ENCODE data around the gene PRKCB. TPM values are rescaled to one million over a fixed set of nuclear protein-coding genes. Genes with fewer than 3 reads are reported as not detected.

Gene PRKCB
- total RNA-seq, 1 experiment from 2014 or later, result 0.89 TPM

GRCh38 chr16:24044467-24044866 is 208.7 kb downstream of the PRKCB start:
- ATAC-seq (no peak), DNase-seq (ENCODE audit: low read depth, low spot score) (no peak)
- Histone ChIP-seq H3K9ac (ENCODE audit: low read length) (no peak overlapping the region), H3K4me2 (ENCODE audit: low read length) (no peak overlapping the region), H3K9me3 (ENCODE audit: control insufficient read depth in 1 of 2, insufficient read depth in 1 of 2, low read depth in 1 of 2, low read length in 2 of 2) (no peaks in the 10 kb centered on the region), H3K79me2 (ENCODE audit: insufficient read depth, low read length) (no peaks in the 10 kb centered on the region), H2AFZ (ENCODE audit: low read depth, low read length, poor library complexity, severe bottlenecking) (no peak overlapping the region), H3K4me3 (replicated peaks in 1 of 2; ENCODE audit: low read depth in 1 of 2, low read length in 2 of 2) (no peak overlapping the region), H3K36me3 (ENCODE audit: control insufficient read depth in 1 of 2, insufficient read depth in 2 of 2, low read length in 2 of 2) (no peaks in the 10 kb centered on the region), H3K4me1 (ENCODE audit: control insufficient read depth in 1 of 2, insufficient read depth in 2 of 2, low read length in 2 of 2) (no peaks in the 10 kb centered on the region), H3K9me2 (ENCODE audit: insufficient read depth) (no peaks in the 10 kb centered on the region), H3K27me3 (ENCODE audit: insufficient read depth, low read length) (peaks cover 7% of the 10 kb centered on the region; the same call in 1 of the 2 replicates), H3K27ac (ENCODE audit: low read depth, low read length) (no peak overlapping the region), H4K20me1 (ENCODE audit: insufficient read depth) (no peaks in the 10 kb centered on the region)
- ChIA-PET POLR2A (no interaction called here), CTCF (interaction anchor here (0.9 to 7.7 kb wide), 6 partner anchors 11 to 460 kb away, joined by 3 to 101 read pairs (median 8); no protein-coding TSS in a partner anchor), RAD21 (ENCODE audit: low non-redundant PET in 1 of 2, low total read pairs in 2 of 2, uncharacterized antibody in 2 of 2, unreplicated experiment in 2 of 2) (interaction anchor here in 1 of 2 experiments (2.3 kb wide), 1 partner anchor 460 kb away, joined by 12 read pairs; no protein-coding TSS in a partner anchor)
- TF ChIP-seq SP1 (IDR thresholded peaks at IDR 0.05; ENCODE audit: low read depth), result no peak
- no peak for TF ChIP-seq ATF3 (IDR thresholded peaks at IDR 0.05)
- TF ChIP-seq RAD21 (IDR thresholded peaks at IDR 0.05; ENCODE audit: low read depth), result no peak
- TF ChIP-seq SRF (IDR thresholded peaks at IDR 0.05; ENCODE audit: low read depth), result no peak
- TF ChIP-seq CBX3 (IDR thresholded peaks at IDR 0.05; ENCODE audit: low read depth), result no peak
- intact Hi-C loops (cut with micrococcal nuclease), result loop anchor here (5.0 kb wide), 1 partner anchor 363 kb away; no protein-coding TSS in a partner anchor
- BruUV-seq (replicated peaks), result no TSS peak

- ATAC-seq (peak; percentile 71), DNase-seq (ENCODE audit: low read depth, low spot score) (no peak)
- H3K79me2 ChIP-seq (ENCODE audit: insufficient read depth, low read length), result no peaks in the 10 kb centered on the region
- no peaks in the 10 kb centered on the region for H3K9me3 ChIP-seq (ENCODE audit: control insufficient read depth in 1 of 2, insufficient read depth in 1 of 2, low read depth in 1 of 2, low read length in 2 of 2)
- no peaks in the 10 kb centered on the region for H3K4me1 ChIP-seq (ENCODE audit: control insufficient read depth in 1 of 2, insufficient read depth in 2 of 2, low read length in 2 of 2)
- no peak overlapping the region for H3K4me2 ChIP-seq (ENCODE audit: low read length)
- no peak overlapping the region for H2AFZ ChIP-seq (ENCODE audit: low read depth, low read length, poor library complexity, severe bottlenecking)
- H3K9me2 ChIP-seq (ENCODE audit: insufficient read depth), result no peaks in the 10 kb centered on the region
- no peak overlapping the region for H3K27ac ChIP-seq (ENCODE audit: low read depth, low read length)
- H3K27me3 ChIP-seq (ENCODE audit: insufficient read depth, low read length), result peaks cover 16% of the 10 kb centered on the region; the same call in 1 of the 2 replicates
- ChIA-PET POLR2A (interaction anchor here (1.5 kb wide), 1 partner anchor 459 kb away, joined by 4 read pairs; no protein-coding TSS in a partner anchor), RAD21 (ENCODE audit: low non-redundant PET in 1 of 2, low total read pairs in 2 of 2, uncharacterized antibody in 2 of 2, unreplicated experiment in 2 of 2) (interaction anchor here (0.6 to 2.3 kb wide), 5 partner anchors 207 to 459 kb away, joined by 4 to 15 read pairs (median 5); no protein-coding TSS in a partner anchor), CTCF (interaction anchor here (0.6 to 7.7 kb wide), 9 partner anchors 9 to 488 kb away, joined by 3 to 101 read pairs (median 4); no protein-coding TSS in a partner anchor)
- no peaks in the 10 kb centered on the region for H3K36me3 ChIP-seq (ENCODE audit: control insufficient read depth in 1 of 2, insufficient read depth in 2 of 2, low read length in 2 of 2)
- H3K9ac ChIP-seq (ENCODE audit: low read length), result no peak overlapping the region
- peak; percentile 24 to 53 (median 45); a peak in 4 of 6 replicates for TF ChIP-seq CTCF (IDR thresholded peaks at IDR 0.05 in 2 of 3, conservative IDR thresholded peaks at IDR 0.05 in 1 of 3; ENCODE audit: borderline replicate concordance in 1 of 3, insufficient read depth in 1 of 3, low read depth in 2 of 3, low read length in 2 of 3)
- no peak for TF ChIP-seq SRF (IDR thresholded peaks at IDR 0.05; ENCODE audit: low read depth)
- peak; percentile 71 for TF ChIP-seq RAD21 (IDR thresholded peaks at IDR 0.05; ENCODE audit: low read depth)
- no peak overlapping the region for H3K4me3 ChIP-seq (replicated peaks in 1 of 2; ENCODE audit: low read depth in 1 of 2, low read length in 2 of 2)
- intact Hi-C loops (cut with micrococcal nuclease), result no loop called here
- no TSS peak for BruUV-seq (replicated peaks)
- H4K20me1 ChIP-seq (ENCODE audit: insufficient read depth), result no peaks in the 10 kb centered on the region
These were observed 209.9 kb downstream of the PRKCB start for GRCh38 chr16:24045641-24046040.

Measured in HCT116 (cell line).